NCI-H1694 treated with DMSO at 0.1 percent for 48 hours (cell line): ENCODE measurements around the gene IGLL5.

Experiments
- DNase-seq: peaks from one replicate; lab custom pipeline; 2025; lab: John Stamatoyannopoulos, UW

Gene IGLL5

GRCh38 chr22:22887621-22888503 is at the start of gene IGLL5:
IGLL5 (plus strand) TSS chr22:22887816; CDS start chr22:22888054, 238 bp downstream.
- no peak for DNase-seq

- DNase-seq = no peak
These were observed 49.3 kb upstream of the IGLL5 start for GRCh38 chr22:22838148-22838786.

GRCh38 chr22:22839570-22840314 is 47.9 kb upstream of the IGLL5 start:
- DNase-seq = no peak

DNA sequence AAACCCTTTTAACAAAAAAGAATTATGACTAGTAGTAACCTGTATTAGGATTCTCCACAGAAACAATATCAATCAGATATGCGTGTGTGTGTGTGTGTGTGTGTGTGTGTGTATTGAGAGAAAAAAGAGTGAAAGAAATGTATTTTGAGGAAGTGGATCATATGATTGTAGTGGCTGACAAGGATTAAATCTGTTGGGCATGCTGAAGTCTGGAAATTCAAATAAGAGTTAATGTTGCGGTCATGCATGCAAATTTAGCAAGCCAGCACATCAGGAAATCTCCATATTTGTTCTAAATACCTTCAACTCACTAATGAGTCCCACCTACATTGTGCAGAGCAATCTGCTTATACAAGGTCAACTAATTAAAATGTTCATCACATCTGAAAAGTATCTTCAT is 46.8 kb upstream of the IGLL5 start:
- DNase-seq = no peak

DNA sequence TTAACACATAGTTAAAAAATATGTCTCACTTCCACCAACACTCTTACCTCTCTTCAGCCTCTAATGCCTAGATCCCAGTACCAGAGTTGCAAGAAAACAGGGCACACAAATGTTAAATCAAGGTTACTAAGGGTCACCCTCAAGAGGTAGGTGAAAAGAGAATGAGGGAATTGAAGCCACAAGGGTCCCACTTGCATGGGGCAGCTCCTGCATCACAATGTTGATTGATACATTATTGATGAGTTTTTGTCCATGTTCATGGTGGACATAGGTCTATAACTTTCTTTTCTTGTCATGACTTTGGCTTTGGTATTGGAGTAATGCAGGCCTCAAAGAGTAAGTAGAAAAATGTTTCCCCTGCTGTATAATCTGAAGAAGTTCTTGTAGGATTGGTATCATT is 46.0 kb upstream of the IGLL5 start:
- no peak for DNase-seq

DNA sequence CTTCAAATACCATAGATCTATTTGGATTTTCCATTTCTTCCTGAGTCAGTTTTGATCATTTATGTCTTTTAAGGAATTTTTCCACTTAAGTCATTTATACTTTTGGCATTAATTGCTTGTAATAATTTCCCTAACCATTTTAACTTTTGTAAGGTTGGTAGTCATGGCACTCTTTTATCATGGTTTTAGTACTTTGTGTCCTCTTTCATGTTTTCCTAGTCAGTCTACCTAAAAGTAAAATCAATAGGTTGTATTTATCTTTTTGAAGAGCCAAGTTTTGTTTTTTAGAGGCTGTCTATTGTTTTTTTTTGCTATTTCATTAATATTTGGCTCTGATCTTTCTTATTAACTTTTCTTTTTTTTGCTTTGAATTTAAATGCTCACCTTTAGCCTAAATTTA is 45.5 kb upstream of the IGLL5 start:
- DNase-seq = no peak

- no peak for DNase-seq
These were observed 43.8 kb upstream of the IGLL5 start for GRCh38 chr22:22843848-22844247.

- DNase-seq = no peak
These were observed 40.4 kb upstream of the IGLL5 start for GRCh38 chr22:22847241-22847640.

DNA sequence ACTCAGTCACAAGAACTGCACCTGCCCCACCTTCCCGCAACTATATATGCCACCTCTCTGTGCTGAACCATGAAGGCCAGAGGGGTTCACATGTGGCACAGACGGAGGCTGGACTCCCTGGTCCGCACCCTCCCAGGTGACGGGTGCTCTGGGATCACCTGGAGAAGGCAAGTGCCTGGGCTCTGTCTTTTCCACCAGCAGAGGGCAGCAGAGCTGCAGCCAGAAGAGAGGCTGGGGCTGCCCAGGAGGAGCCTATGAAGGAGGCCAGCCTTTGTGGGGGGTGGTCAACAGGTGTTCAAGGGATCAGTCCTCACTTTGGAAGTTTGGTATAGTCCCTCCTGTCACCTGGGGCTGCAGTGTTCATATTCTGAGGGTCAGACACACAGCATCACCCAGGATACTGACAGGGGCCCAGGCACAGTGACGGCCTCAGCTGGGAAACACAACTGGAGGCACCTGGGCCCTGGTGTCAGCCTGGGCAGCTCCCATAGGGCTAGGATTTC is 39.2 kb upstream of the IGLL5 start:
- DNase-seq = no peak

- DNase-seq = no peak
These were observed 37.7 kb upstream of the IGLL5 start for GRCh38 chr22:22849640-22850610.

- DNase-seq = no peak
These were observed 35.6 kb upstream of the IGLL5 start for GRCh38 chr22:22851969-22852368.

- DNase-seq = no peak
These were observed 33.9 kb upstream of the IGLL5 start for GRCh38 chr22:22853713-22854112.

- no peak for DNase-seq
These were observed 33.1 kb upstream of the IGLL5 start for GRCh38 chr22:22854466-22854865.

GRCh38 chr22:22855085-22855484 is 32.5 kb upstream of the IGLL5 start:
- no peak for DNase-seq

- no peak for DNase-seq
These were observed 31.9 kb upstream of the IGLL5 start for GRCh38 chr22:22855617-22856308.

DNA sequence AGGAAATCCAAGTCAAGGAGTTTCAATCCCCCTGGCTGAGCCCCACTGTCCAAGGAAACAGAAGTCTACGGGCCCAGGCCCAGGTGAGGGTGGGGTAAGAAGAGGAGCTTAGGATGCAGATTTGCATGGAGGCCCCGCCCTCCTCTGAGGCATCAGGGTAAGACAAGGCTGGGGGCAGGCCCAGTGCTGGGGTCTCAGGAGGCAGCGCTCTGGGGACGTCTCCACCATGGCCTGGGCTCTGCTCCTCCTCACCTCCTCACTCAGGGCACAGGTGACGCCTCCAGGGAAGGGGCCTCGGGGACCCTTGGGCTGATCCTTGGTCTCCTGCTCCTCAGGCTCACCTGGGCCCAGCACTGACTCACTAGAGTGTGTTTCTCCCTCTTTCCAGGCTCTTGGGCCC is 31.3 kb upstream of the IGLL5 start:
- no peak for DNase-seq

GRCh38 chr22:22856885-22857606 is 30.6 kb upstream of the IGLL5 start:
- DNase-seq = no peak

DNA sequence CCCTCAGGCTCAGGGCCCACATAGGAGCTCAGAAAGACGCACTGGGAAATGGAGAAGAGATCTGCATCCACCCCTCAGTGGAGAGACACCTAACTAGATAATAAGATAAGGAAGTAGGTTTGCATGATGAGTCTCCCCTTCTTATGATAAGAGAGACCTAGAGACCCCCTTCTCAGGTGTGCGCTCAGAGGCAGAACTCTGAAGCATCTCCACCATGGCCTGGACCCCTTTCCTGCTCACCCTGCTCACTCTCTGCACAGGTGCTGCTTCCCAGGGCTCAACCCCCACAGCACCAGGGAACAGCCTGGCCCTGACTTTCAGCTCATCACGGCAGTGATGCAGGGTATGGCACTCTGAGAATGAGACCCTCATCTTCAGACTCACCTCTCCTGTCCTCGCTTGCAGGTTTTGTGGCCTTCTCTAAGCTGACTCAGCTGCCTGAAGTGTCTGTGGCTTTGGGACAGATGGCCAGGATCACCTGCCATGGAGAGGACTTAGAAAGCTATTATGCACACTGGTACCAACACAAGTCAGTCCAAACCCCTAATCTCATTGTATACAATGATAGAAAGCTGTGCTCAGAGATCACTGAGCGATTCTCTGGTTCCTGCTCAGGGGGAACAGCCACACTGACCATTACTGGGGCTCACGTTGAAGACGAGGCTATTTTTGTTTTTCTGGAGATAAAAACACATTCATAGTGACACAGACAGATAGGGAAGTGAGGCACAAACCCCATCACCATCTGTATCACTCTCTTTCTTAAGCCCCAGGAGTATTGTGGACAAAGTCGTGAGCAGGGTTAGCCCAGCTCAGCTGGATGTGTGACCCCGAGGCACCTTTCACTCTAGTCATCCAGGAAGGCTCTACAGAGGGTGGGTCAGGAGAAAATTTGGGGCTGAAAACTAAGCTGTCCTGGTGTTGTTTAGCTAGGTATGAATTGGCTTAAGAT is 29.7 kb upstream of the IGLL5 start:
- no peak for DNase-seq

DNA sequence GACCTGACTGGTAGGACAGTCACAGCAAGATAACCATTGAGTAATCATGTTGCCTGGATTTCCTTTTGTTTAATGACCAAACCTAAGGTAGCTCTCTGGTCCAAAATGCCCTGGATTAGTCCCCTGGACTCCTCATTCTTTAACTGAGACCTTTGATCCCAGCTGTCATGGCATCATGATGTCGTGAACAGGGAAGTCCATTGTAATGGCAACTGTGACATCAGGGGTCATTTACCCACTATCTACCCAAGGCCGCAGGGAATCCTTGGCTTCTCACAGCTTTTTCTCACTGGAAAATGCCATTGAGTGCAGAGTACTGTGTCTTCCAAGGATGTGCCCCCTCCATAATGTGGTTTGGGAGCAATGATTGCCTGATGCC is 29.1 kb upstream of the IGLL5 start:
- no peak for DNase-seq
